Muscle layer of duodenum (tissue), 2 donors: ENCODE results near the gene IGF2R.

ENCODE experiments used
- H3K27ac ChIP-seq: one replicate; pipeline ENCODE4 v1.7.0; 2013; ENCODE audit warnings: mild to moderate bottlenecking, low read length
- H3K27me3 ChIP-seq: one replicate; pipeline ENCODE4 v1.7.0; 2013; ENCODE audit warnings: low read depth, mild to moderate bottlenecking, control low read depth, low read length
- H3K36me3 ChIP-seq, 2 donors: one replicate each; pipeline ENCODE4 v1.7.0; 2013; ENCODE audit warnings: low read length in 2 of 2, control low read depth in 1 of 2, mild to moderate bottlenecking in 1 of 2; ENCODE audit not compliant: insufficient read depth in 2 of 2, control insufficient read depth in 1 of 2
- H3K4me1 ChIP-seq, 2 donors: one replicate each; pipeline ENCODE4 v1.7.0; 2013; ENCODE audit warnings: low read length in 2 of 2, mild to moderate bottlenecking in 2 of 2, control low read depth in 1 of 2, moderate library complexity in 1 of 2; ENCODE audit not compliant: insufficient read depth in 2 of 2, control insufficient read depth in 1 of 2
- H3K4me3 ChIP-seq, 2 donors: one replicate each; pipeline ENCODE4 v1.7.0; 2013; ENCODE audit warnings: low read length in 2 of 2, low read depth in 1 of 2, mild to moderate bottlenecking in 1 of 2
- H3K9me3 ChIP-seq, 2 donors: one replicate each; pipeline ENCODE4 v1.7.0; 2013; ENCODE audit warnings: low read length in 2 of 2, control low read depth in 1 of 2, mild to moderate bottlenecking in 1 of 2; ENCODE audit not compliant: control insufficient read depth in 1 of 2
- donor health status: healthy.

IGF2R gene

DNA sequence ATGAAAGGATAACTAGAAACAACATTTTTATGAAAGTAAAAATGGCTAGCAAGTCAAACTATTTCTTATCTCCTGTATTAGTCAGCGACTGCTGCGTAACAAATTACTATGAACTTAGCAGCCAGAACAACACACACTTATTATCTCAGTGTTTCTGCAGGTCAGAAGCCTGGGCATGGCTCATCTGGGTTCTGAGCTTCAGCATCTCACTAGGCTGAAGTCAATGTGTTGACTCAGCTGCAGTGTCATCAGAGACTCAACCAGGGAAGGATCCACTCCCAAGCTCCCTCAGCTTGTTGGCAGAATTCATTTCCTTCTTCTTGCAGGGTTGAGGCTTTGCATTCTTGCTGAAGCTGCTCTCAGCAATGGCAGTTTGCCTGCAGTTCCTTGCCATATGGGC, 33.2 kb upstream of the IGF2R start:
- Histone ChIP-seq H3K27ac (no peak overlapping the region), H3K27me3 (no peaks in the 10 kb centered on the region), H3K36me3 (no peaks in the 10 kb centered on the region), H3K4me1 (no peaks in the 10 kb centered on the region), H3K4me3 (no peak overlapping the region), H3K9me3 (peaks cover 0 to 5% of the 10 kb centered on the region in 2 donors)

GRCh38 chr6:159939591-159940016, 29.3 kb upstream of the IGF2R start:
- Histone ChIP-seq H3K27ac (no peak overlapping the region), H3K36me3 (no peaks in the 10 kb centered on the region), H3K4me3 (no peak overlapping the region), H3K27me3 (no peaks in the 10 kb centered on the region), H3K4me1 (no peaks in the 10 kb centered on the region), H3K9me3 (peaks cover 7 to 16% of the 10 kb centered on the region in 2 donors)

DNA sequence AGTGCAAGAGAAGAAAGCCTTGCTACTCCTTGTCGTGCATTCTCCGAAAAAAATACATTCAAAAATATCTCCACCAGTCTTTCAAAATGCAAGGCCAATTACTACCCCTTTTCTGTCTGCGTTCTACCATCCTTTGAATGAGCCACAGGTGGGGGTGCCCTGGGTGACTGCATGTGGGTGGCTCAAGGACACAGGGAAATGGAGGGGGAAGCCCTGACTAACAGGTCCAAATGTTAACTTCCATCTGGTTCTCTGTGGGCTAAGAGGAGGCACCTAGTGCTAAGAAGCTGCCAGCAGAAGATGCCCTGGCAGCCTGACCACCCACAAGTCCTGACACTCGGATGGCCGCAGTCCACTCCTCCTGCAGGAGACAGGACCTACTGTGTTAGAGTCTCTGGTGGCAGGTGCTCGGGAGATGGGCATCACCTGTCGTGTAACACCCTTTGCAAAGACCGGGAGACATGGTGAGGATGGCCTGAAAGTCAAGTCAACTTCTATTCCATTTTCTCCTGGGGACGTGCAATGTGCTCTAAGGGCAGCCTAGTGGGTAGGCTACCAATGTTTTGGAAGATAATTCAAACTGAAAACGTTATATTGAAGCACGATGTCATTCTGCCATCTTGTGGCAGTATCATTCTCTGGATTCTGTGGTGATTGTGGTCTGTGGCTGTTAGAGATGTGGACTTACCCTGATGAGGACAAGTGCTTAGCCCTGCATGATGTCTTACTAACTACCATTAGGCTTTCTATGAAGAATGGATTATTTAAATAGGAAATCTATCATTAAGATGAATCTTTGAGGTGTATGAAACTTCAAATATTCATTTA, 27.4 kb upstream of the IGF2R start:
- Histone ChIP-seq H3K27me3 (no peaks in the 10 kb centered on the region), H3K9me3 (peaks cover 8 to 16% of the 10 kb centered on the region in 2 donors), H3K4me1 (no peaks in the 10 kb centered on the region), H3K4me3 (no peak overlapping the region), H3K36me3 (no peaks in the 10 kb centered on the region), H3K27ac (no peak overlapping the region)

GRCh38 chr6:159943101-159943632, 25.7 kb upstream of the IGF2R start:
- Histone ChIP-seq H3K4me1 (no peaks in the 10 kb centered on the region), H3K36me3 (no peaks in the 10 kb centered on the region), H3K27me3 (no peaks in the 10 kb centered on the region), H3K4me3 (no peak overlapping the region), H3K27ac (no peak overlapping the region), H3K9me3 (peaks cover 8 to 16% of the 10 kb centered on the region in 2 donors)

GRCh38 chr6:159943968-159944598, 24.8 kb upstream of the IGF2R start:
- Histone ChIP-seq H3K4me1 (no peaks in the 10 kb centered on the region), H3K27me3 (no peaks in the 10 kb centered on the region), H3K27ac (no peak overlapping the region), H3K4me3 (no peak overlapping the region), H3K36me3 (no peaks in the 10 kb centered on the region), H3K9me3 (peaks cover 8 to 16% of the 10 kb centered on the region in 2 donors)

- Histone ChIP-seq H3K27ac (no peak overlapping the region), H3K27me3 (no peaks in the 10 kb centered on the region), H3K4me3 (no peak overlapping the region), H3K9me3 (peaks cover 8 to 16% of the 10 kb centered on the region in 2 donors), H3K4me1 (no peaks in the 10 kb centered on the region), H3K36me3 (no peaks in the 10 kb centered on the region)
Measured at GRCh38 chr6:159945801-159946392, 23.0 kb upstream of the IGF2R start.

- no peak overlapping the region for H3K4me3 ChIP-seq
- no peaks in the 10 kb centered on the region for H3K36me3 ChIP-seq
- H3K4me1 ChIP-seq, result no peaks in the 10 kb centered on the region
- H3K9me3 ChIP-seq, result peaks cover 8 to 16% of the 10 kb centered on the region in 2 donors
- H3K27ac ChIP-seq, result no peak overlapping the region
- H3K27me3 ChIP-seq, result no peaks in the 10 kb centered on the region
Measured at GRCh38 chr6:159946912-159947311, 22.0 kb upstream of the IGF2R start.

GRCh38 chr6:159948199-159948598, 20.7 kb upstream of the IGF2R start:
- Histone ChIP-seq H3K36me3 (no peaks in the 10 kb centered on the region), H3K4me1 (no peaks in the 10 kb centered on the region), H3K9me3 (peaks cover 8 to 16% of the 10 kb centered on the region in 2 donors), H3K4me3 (no peak overlapping the region), H3K27me3 (no peaks in the 10 kb centered on the region), H3K27ac (no peak overlapping the region)

- H3K9me3 ChIP-seq, result no peaks in the 10 kb centered on the region
- H3K36me3 ChIP-seq, result no peaks in the 10 kb centered on the region
- H3K4me1 ChIP-seq, result no peaks in the 10 kb centered on the region
- H3K27me3 ChIP-seq, result no peaks in the 10 kb centered on the region
- H3K27ac ChIP-seq, result no peak overlapping the region
- no peak overlapping the region for H3K4me3 ChIP-seq
Measured at GRCh38 chr6:159951772-159952171, 17.1 kb upstream of the IGF2R start.

DNA sequence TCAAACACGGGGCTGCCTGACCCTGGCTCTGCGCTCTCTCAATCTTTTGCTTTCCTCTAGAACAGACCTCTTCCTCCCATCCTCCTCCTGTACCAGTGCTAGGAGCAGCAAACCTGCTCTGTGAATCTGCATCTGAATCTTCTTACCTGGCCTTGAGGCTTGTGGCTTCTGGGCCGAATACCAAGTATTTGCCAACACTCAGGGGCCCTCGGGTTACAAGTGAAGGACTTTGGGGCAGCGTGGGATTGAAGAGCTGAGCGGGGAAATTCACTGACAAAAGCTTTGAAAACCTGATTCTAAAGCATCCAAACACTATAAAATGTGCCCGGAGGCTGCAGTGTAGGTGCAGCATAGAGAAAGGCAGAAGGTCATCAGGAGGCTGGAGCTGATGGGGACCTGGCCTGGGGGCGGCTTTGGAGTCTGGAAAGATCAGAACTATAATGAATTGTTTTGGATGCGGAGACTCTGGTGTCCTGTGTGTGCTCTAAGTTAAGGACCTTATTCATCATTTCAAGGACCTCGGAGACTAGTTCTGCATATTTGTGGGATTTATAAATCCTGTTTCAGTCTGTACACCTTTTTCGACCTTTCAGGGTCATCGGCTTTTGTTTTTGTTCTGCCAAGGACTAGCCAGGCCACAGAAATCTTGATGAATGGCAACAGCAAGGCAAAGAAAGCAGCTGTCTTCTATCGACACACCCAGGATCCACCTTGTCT, 16.4 kb upstream of the IGF2R start:
- no peak overlapping the region for H3K4me3 ChIP-seq
- no peaks in the 10 kb centered on the region for H3K27me3 ChIP-seq
- H3K27ac ChIP-seq, result no peak overlapping the region

GRCh38 chr6:159953091-159953601, 15.7 kb upstream of the IGF2R start:
- Histone ChIP-seq H3K27me3 (no peaks in the 10 kb centered on the region), H3K27ac (no peak overlapping the region), H3K4me3 (no peak overlapping the region), H3K4me1 (no peaks in the 10 kb centered on the region), H3K9me3 (no peaks in the 10 kb centered on the region), H3K36me3 (no peaks in the 10 kb centered on the region)

More for the DNA sequence above, 16.4 kb upstream of the IGF2R start:
- no peaks in the 10 kb centered on the region for H3K4me1 ChIP-seq
- no peaks in the 10 kb centered on the region for H3K9me3 ChIP-seq
- H3K36me3 ChIP-seq, result no peaks in the 10 kb centered on the region
